ENCODE measurements around the gene CD34. TPM values are rescaled to one million over a fixed set of nuclear protein-coding genes. Genes with fewer than 3 reads are reported as not detected.

Gene CD34
- total RNA-seq, 1 experiment from 2014 or later, result not detected

GRCh38 chr1:207839083-207839413, 71.9 kb downstream of the CD34 start:
- intact Hi-C loops (cut with micrococcal nuclease; ENCODE audit: unreplicated experiment), result no loop called here
- Histone ChIP-seq H3K27ac (ENCODE audit: low read depth, low read length, poor library complexity, severe bottlenecking) (no peak overlapping the region), H3K27me3 (replicated peaks; ENCODE audit: insufficient read depth, low read depth, low read length, poor library complexity) (no peaks in the 10 kb centered on the region), H3K9me3 (ENCODE audit: low read depth, low read length, poor library complexity, severe bottlenecking) (no peaks in the 10 kb centered on the region), H3K4me1 (ENCODE audit: insufficient read depth, low read length, poor library complexity, severe bottlenecking) (no peaks in the 10 kb centered on the region), H3K36me3 (ENCODE audit: insufficient read depth, low read length, poor library complexity, severe bottlenecking) (no peaks in the 10 kb centered on the region), H3K4me3 (ENCODE audit: low read depth, low read length, poor library complexity, severe bottlenecking) (no peak overlapping the region)
- POLR2A ChIA-PET (ENCODE audit: low non-redundant PET), result no interaction called here
- CTCF ChIA-PET, result no interaction called here
- no peak for TF ChIP-seq CTCF (conservative IDR thresholded peaks at IDR 0.05; ENCODE audit: low read depth, low read length)
- TF ChIP-seq EZH2 (IDR thresholded peaks at IDR 0.05; ENCODE audit: borderline replicate concordance, low read depth, low read length, poor library complexity, severe bottlenecking), result no peak
- no peak for DNase-seq (ENCODE audit: low spot score)
- no TSS peak for BruUV-seq (replicated peaks)

GRCh38 chr1:207838156-207839082, 72.5 kb downstream of the CD34 start:
- no peaks in the 10 kb centered on the region for H3K4me1 ChIP-seq (ENCODE audit: insufficient read depth, low read length, poor library complexity, severe bottlenecking)
- ChIA-PET CTCF (no interaction called here), POLR2A (ENCODE audit: low non-redundant PET) (no interaction called here)
- H3K27ac ChIP-seq (ENCODE audit: low read depth, low read length, poor library complexity, severe bottlenecking), result no peak overlapping the region
- no peak for DNase-seq (ENCODE audit: low spot score)
- H3K4me3 ChIP-seq (ENCODE audit: low read depth, low read length, poor library complexity, severe bottlenecking), result no peak overlapping the region
- no peaks in the 10 kb centered on the region for H3K9me3 ChIP-seq (ENCODE audit: low read depth, low read length, poor library complexity, severe bottlenecking)
- intact Hi-C loops (cut with micrococcal nuclease; ENCODE audit: unreplicated experiment), result no loop called here
- H3K27me3 ChIP-seq (replicated peaks; ENCODE audit: insufficient read depth, low read depth, low read length, poor library complexity), result no peaks in the 10 kb centered on the region
- H3K36me3 ChIP-seq (ENCODE audit: insufficient read depth, low read length, poor library complexity, severe bottlenecking), result no peaks in the 10 kb centered on the region
- no TSS peak for BruUV-seq (replicated peaks)
- TF ChIP-seq EZH2 (IDR thresholded peaks at IDR 0.05; ENCODE audit: borderline replicate concordance, low read depth, low read length, poor library complexity, severe bottlenecking) (no peak), CTCF (conservative IDR thresholded peaks at IDR 0.05; ENCODE audit: low read depth, low read length) (no peak)

GRCh38 chr1:207837673-207838072, 73.3 kb downstream of the CD34 start:
- BruUV-seq (replicated peaks), result no TSS peak
- Histone ChIP-seq H3K4me3 (ENCODE audit: low read depth, low read length, poor library complexity, severe bottlenecking) (no peak overlapping the region), H3K27ac (ENCODE audit: low read depth, low read length, poor library complexity, severe bottlenecking) (no peak overlapping the region), H3K27me3 (replicated peaks; ENCODE audit: insufficient read depth, low read depth, low read length, poor library complexity) (no peaks in the 10 kb centered on the region), H3K36me3 (ENCODE audit: insufficient read depth, low read length, poor library complexity, severe bottlenecking) (no peaks in the 10 kb centered on the region), H3K9me3 (ENCODE audit: low read depth, low read length, poor library complexity, severe bottlenecking) (no peaks in the 10 kb centered on the region), H3K4me1 (ENCODE audit: insufficient read depth, low read length, poor library complexity, severe bottlenecking) (no peaks in the 10 kb centered on the region)
- ChIA-PET POLR2A (ENCODE audit: low non-redundant PET) (no interaction called here), CTCF (no interaction called here)
- intact Hi-C loops (cut with micrococcal nuclease; ENCODE audit: unreplicated experiment), result no loop called here
- no peak for DNase-seq (ENCODE audit: low spot score)
- TF ChIP-seq CTCF (conservative IDR thresholded peaks at IDR 0.05; ENCODE audit: low read depth, low read length) (no peak), EZH2 (IDR thresholded peaks at IDR 0.05; ENCODE audit: borderline replicate concordance, low read depth, low read length, poor library complexity, severe bottlenecking) (no peak)

Data from A673 (cell line).